Left lung (tissue), 10 donors: ENCODE measurements around the gene ESYT3. TPM values are rescaled to one million over a fixed set of nuclear protein-coding genes. Genes with fewer than 3 reads are reported as not detected.
"Not testable (repeated sequence)": the region's sequence is repeated elsewhere in the genome, so short reads cannot be mapped to it uniquely, and the experiment has no call there.

Experiments used
- ATAC-seq: fragments of 200-7000 bp; cut with Tn5 transposase; one replicate; pipeline ENCODE4 v1.9.1; 2020; ENCODE audit warnings: moderate library complexity
- DNase-seq, 4 donors: peaks; one replicate each; pipeline ENCODE4 v3.0.0-alpha.2; 2013 to 2020
- H3K27ac ChIP-seq, 2 donors: fragments of 200-600 bp; sonication (generic) in 1 of 2; one replicate each; pipeline versions ENCODE4 v1.5.0 to v1.8.0; 2020 to 2021
- H3K27me3 ChIP-seq, 2 donors: fragments of 200-600 bp; sonication (generic) in 1 of 2; one replicate each; pipeline versions ENCODE4 v1.5.0 to v1.8.0; 2020 to 2021
- H3K36me3 ChIP-seq, 2 donors: fragments of 200-600 bp; sonication (generic) in 1 of 2; one replicate each; pipeline versions ENCODE4 v1.5.0 to v1.8.0; 2020 to 2021
- H3K4me1 ChIP-seq, 2 donors: fragments of 200-600 bp; one replicate each; pipeline ENCODE4 v1.8.0; 2021
- H3K4me3 ChIP-seq, 2 donors: fragments of 200-600 bp; sonication (generic) in 1 of 2; one replicate each; pipeline versions ENCODE4 v1.5.0 to v1.8.0; 2020 to 2021; ENCODE audit warnings: mild to moderate bottlenecking in 1 of 2
- H3K9me3 ChIP-seq, 2 donors: fragments of 200-600 bp; sonication (generic) in 1 of 2; one replicate each; pipeline versions ENCODE4 v1.5.0 to v1.8.0; 2020 to 2021
- intact Hi-C, 2 donors: fragments of 100-400 bp; cut with DNase I; formaldehyde crosslinking; loops; one replicate each; pipeline versions ENCODE4 v1.11.2 to v1.14.2; 2022
- polyA plus RNA-seq, 6 donors: library from polyadenylated mRNA; unstranded; fragments of 120-200 nt; gene quantifications; one replicate each; pipeline ENCODE4 v1.2.1, GENCODE V29; 2013; ENCODE audit not compliant: insufficient read length in 6 of 6
- total RNA-seq, 2 donors: library from RNA; stranded (reverse); fragmentation: NEBNext Ultra II Directional; extraction: Animal tissue kit (Norgen Biotek cat#: 25700); gene quantifications; one replicate each; pipeline ENCODE4 v1.2.1, GENCODE V29; 2021
- TF ChIP-seq, protein P1 (sequence below), 2 donors: fragments of 200-600 bp; sonication (generic) in 1 of 2; IDR thresholded peaks; one replicate each; pipeline versions ENCODE4 v1.5.0 to v1.8.0; 2021; ENCODE audit warnings: antibody characterized with exemption in 2 of 2
- donor health status: DM: no; HTN: yes; CAD: no.
- donor health status: DM: no; HTN: no; CAD: no.

ESYT3 gene
- total and polyA plus RNA-seq, 8 donors, result 18.7 to 44.4 (median 37.4) TPM

DNA sequence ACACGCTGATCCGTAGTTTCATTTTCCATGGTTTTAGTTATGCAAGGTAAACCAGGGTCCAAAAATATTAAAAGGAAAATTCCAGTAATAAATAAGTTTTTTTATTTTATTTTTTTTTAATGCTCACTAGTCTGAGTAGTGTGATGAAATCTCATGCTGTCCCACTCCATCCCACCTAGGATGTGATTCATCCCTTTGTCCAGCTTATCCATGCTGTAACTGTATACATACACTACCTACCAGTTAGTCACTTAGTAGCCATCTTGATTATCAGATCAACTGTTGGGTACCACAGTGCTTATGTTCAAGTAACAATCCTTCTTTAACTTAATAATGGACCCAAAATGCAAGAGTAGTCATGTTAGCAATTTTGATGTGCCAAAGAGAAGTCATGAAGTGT, 75.2 kb downstream of the ESYT3 start:
- TF ChIP-seq, protein P1, sequence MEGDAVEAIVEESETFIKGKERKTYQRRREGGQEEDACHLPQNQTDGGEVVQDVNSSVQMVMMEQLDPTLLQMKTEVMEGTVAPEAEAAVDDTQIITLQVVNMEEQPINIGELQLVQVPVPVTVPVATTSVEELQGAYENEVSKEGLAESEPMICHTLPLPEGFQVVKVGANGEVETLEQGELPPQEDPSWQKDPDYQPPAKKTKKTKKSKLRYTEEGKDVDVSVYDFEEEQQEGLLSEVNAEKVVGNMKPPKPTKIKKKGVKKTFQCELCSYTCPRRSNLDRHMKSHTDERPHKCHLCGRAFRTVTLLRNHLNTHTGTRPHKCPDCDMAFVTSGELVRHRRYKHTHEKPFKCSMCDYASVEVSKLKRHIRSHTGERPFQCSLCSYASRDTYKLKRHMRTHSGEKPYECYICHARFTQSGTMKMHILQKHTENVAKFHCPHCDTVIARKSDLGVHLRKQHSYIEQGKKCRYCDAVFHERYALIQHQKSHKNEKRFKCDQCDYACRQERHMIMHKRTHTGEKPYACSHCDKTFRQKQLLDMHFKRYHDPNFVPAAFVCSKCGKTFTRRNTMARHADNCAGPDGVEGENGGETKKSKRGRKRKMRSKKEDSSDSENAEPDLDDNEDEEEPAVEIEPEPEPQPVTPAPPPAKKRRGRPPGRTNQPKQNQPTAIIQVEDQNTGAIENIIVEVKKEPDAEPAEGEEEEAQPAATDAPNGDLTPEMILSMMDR (IDR thresholded peaks at IDR 0.05), result no peak
- DNase-seq (no peak), ATAC-seq (no peak)
- no peaks in the 10 kb centered on the region for H3K9me3 ChIP-seq
- H3K4me1 ChIP-seq, result no peaks in the 10 kb centered on the region
- no peaks in the 10 kb centered on the region for H3K27me3 ChIP-seq
- no peak overlapping the region for H3K4me3 ChIP-seq
- H3K36me3 ChIP-seq, result peaks cover 0 to 9% of the 10 kb centered on the region in 2 donors
- H3K27ac ChIP-seq, result no peak overlapping the region
- intact Hi-C loops, result no loop called here

DNA sequence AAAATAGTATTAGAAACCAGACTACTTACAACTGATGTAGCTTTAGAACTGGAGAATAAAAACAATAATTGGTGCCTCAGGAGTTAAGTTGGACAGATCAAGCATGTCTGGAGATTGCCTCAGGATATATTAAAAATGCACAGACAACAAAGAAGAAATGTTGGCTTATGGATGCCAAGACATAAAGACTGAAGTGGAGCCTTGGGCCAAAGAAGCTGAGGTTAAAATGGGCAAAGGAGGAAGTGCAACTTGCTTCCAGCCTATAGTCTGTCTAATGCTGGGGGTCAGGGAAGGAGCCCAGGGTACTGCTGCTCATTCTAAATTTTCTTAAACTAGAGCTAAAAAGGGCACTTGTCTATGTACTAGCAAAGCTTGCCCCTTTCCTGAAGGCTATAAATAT, 77.5 kb downstream of the ESYT3 start:
- TF ChIP-seq, protein P1 (IDR thresholded peaks at IDR 0.05), result no peak
- Histone ChIP-seq H3K27ac (no peak overlapping the region), H3K4me1 (no peaks in the 10 kb centered on the region), H3K27me3 (no peaks in the 10 kb centered on the region), H3K9me3 (no peaks in the 10 kb centered on the region), H3K4me3 (no peak overlapping the region), H3K36me3 (peaks cover 0 to 10% of the 10 kb centered on the region in 2 donors)
- DNase-seq (no peak), ATAC-seq (no peak)
- intact Hi-C loops, result no loop called here

DNA sequence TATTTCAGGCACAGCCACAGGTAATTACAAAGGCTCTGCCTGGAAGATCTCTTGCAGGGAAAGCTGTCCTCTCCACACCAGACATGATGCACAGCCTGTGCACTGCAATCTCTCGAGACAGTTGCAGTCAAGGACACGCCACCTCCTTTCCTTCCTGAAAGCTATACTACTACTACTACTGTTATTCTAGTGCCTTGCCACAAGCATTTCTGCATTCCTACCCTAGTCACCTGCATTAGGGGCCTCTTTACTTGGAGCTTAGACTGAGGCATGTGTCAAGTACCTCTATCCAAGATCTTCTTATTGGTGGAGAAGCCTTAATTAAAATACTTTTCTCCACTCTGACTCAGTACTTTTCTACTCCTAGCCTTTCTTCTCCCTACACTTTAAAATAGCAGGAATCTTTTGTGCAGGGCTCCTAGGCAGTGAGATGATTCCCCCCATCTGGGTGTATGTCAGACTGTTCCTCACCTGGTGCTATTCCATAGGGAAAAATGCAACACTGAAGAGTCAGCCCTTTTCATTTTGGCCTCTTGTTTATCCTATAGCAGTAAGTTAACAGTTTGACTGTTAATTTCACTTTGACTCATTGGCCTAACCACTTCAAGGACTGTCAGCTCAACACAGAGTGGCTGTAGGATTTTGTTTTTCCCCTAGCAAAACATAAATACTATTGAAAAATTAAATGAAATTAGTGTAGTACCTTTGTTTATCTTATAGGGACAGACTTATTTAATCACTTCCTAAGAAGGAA, 78.9 kb downstream of the ESYT3 start:
- no peaks in the 10 kb centered on the region for H3K27me3 ChIP-seq
- H3K4me3 ChIP-seq, result no peak overlapping the region
- peaks cover 0 to 6% of the 10 kb centered on the region in 2 donors for H3K9me3 ChIP-seq
- ATAC-seq (peak; percentile 95), DNase-seq (no peak)
- H3K4me1 ChIP-seq, result no peaks in the 10 kb centered on the region
- H3K36me3 ChIP-seq, result peaks cover 0 to 17% of the 10 kb centered on the region in 2 donors
- intact Hi-C loops, result no loop called here
- H3K27ac ChIP-seq, result no peak overlapping the region
- TF ChIP-seq, protein P1 (IDR thresholded peaks at IDR 0.05), result no peak

DNA sequence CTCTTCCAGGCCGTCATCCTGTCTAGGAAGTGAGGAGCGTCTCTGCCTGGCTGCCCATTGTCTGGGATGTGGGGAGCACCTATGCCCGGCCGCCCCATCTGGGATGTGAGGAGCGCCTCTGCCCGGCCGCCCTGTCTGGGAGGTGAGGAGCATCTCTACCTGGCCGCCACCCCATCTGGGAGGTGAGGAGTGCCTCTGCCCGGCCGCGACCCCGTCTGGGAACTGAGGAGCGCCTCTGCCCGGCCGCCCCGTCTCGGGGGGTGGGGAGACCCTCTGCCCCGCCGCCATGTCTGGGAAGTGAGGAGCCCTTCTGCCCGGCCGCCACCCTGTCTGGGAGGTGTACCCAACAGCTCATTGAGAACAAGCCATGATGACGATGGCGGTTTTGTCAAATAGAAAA, 87.0 kb downstream of the ESYT3 start:
- H3K4me3 ChIP-seq, H3K27me3 ChIP-seq, H3K27ac ChIP-seq, H3K4me1 ChIP-seq, ATAC-seq, intact Hi-C loops, H3K9me3 ChIP-seq: not testable (repeated sequence)
- peaks cover 0 to 23% of the 10 kb centered on the region in 2 donors for H3K36me3 ChIP-seq
- peak in 1 of 4 donors; percentile 72 for DNase-seq

Other genes with a start within 250 kb of the ESYT3 start
- gene ARMC8, start 247.3 kb upstream of the ESYT3 start, total RNA-seq, result 10 to 100 TPM; 37.1 to 50.6 TPM
- gene ARMC8, start 247.3 kb upstream of the ESYT3 start, polyA plus RNA-seq, result 10 to 100 TPM; 46.5 to 56.4 (median 51.0) TPM
- 1 to 10 TPM in 1 of 2 donors, not detected in 1; 1.8 TPM for gene NME9, start 104.8 kb upstream of the ESYT3 start, total RNA-seq
- gene NME9, start 104.8 kb upstream of the ESYT3 start, polyA plus RNA-seq, result 1 to 10 TPM; 2.8 to 5.9 (median 4.0) TPM
- 10 to 100 TPM; 41.0 to 48.0 TPM for gene MRAS, start 86.0 kb upstream of the ESYT3 start, total RNA-seq
- 10 to 100 TPM; 18.1 to 28.4 (median 19.2) TPM for gene MRAS, start 86.0 kb upstream of the ESYT3 start, polyA plus RNA-seq
- 10 to 100 TPM; 31.2 to 65.4 TPM for gene CEP70, start 159.6 kb downstream of the ESYT3 start, total RNA-seq
- gene CEP70, start 159.6 kb downstream of the ESYT3 start, polyA plus RNA-seq, result 10 to 100 TPM; 48.0 to 63.5 (median 55.4) TPM
- gene FAIM, start 174.2 kb downstream of the ESYT3 start, total RNA-seq, result 10 to 100 TPM; 11.6 to 16.0 TPM
- gene FAIM, start 174.2 kb downstream of the ESYT3 start, polyA plus RNA-seq, result 10 to 100 TPM; 31.3 to 38.5 (median 35.0) TPM